ENCODE measurements around the gene CD99.
"Not testable (repeated sequence)": the region's sequence is repeated elsewhere in the genome, so short reads cannot be mapped to it uniquely, and the experiment has no call there.

Gene CD99

DNA sequence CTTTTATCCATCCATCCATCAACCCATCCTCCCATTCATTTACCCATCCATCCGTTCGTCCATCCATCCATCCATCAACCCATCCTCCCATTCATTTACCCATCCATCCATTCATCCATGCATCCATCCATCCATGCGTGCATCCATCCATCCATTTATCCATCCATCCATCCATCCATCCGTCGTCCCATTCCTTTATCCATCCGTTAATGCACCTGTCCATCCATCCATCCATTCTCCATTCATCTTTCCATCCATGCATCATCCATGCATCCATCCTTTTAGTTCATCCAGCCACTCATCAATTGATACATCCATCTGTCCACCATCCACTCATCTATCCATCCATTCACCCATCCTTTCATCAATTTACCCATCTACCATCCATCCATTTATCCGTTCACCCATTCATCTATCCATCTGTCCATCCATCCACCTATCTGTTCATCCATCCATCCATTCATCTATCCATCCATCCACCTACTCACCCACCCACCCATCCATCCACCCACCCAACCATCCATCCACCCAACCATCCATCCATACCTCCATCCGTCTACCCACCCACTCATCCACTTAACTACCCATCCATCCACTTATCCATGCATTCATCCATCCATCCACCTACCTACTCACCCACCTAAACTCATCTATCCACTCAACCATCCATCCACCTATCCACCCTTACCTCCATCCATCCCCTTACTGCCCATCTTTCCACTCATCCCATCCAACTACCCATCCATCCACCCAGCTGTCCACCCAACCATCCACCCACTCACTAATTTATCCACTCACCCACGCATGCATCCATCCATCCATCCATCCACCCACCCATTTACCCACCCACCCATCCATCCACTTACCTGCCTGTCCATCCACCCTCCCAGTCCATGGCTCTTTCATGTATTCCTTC lies 9.6 kb downstream of the CD99 start:
- no peak for DNase-seq

DNA sequence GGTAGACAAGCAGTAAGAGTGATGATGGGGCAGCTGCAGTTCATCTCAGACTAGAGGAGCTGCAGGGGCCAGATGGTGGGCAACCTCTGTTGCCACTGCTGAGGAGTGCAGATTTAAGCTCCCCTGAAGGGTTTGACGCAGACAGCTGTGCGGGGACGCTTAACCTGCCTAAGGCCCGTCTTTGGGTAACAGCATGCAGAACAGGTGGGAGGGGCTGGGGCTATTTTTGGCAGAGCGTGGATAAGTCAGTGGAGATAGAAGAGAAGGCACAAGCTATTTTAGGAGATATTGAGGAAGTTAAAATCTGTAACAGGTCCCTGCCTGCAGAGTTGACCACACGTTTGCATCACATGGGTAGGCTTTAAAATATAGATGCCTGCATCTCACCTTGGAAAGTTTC lies 10.5 kb downstream of the CD99 start:
- no peak for DNase-seq

DNA sequence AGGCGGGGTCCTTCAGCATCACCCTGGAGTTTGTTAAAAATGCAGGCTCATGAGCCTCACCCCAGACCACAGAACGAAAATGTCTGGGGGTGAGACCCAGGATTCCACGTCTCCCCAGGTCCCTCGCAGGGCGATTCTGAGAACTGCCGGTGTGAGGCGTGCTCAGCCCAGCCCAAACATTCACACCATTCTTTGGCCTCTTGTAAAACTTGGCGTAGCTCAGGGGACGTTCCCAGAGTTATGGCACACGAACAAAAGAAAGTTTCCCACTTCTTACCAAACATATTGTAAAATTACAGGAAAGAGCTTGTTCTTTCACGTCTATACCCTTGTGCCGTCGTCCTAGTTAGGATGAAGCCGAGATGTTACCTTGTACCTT lies 12.9 kb downstream of the CD99 start:
- DNase-seq, result no peak

DNA sequence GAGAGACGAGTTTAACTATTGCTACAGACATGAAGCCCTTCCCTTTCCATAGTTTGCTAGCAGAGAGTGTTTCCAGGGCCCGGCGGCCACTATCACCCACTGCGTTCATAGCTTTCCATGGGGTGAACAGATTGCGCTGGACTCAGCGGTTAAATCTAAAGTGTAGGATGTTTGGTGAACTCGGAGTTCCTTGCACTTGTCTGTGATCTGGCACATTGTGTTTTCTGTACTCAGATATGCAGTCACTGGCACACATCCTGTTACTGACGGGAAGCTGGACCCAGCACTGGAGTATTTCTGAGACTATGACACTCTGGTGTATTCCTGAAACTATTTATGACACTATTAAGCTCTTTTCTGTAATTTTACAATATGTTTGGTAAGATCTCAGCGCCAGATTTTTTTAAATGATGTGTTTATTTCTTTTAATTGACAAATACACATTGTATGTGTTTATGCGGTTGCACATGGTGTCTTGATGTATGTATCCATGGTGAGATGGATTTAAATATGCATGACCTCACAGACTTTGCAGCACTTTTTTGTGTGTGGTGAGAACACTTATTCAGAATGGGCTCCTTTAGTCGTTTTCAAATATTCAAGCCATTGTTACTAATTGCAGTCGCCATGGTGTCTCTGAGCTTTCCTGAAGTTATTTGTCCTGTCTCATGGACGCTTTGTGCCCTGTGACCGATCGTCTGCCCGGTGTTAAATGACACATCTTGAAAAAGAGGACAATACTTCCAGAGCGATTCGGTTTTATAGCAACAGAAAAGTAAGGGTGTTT lies 14.1 kb downstream of the CD99 start:
- peak; percentile 29 to 61 (median 39) for DNase-seq

DNA sequence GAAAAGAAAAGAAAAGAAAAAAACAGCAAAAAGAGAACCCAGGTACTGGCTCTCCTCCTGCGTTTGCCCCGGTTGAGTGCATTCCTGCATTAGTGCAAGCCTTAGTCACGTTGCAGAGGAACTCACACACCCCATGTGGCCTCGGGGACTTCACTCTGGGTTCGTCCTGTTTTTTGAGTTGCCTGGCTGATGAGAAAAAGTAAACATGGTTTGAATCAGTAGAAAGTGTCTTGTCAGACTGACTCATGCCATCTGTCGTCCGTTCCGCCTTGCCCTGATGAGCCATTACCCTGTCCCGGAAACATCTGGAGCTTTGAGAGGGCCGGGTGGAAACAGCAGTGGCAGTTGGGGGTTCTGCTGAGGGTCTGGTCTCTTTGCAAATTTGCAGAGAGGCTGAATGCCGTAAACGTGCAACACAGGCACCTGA lies 16.3 kb downstream of the CD99 start:
- peak; percentile 91 to 97 (median 95) for DNase-seq

DNA sequence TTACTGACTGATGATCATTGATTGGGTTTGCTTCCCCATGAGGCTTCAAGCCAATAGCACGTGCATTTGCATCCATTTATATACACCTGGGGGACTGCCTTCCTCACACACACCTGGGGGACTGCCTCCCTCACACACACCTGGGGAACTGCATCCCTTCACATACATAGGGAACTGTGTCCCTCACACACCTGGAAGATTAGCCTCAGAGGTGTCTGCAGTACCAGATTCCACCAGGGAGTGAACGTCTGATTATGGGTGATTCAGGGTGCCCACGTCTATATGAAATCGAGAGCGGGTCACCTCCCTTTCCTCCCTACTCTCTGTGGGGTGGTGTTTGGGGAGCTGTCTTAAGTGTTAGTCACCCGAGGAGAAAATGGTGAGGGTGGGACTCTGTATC lies 16.9 kb downstream of the CD99 start:
- peak; percentile 53 to 58 (median 54) for DNase-seq

DNA sequence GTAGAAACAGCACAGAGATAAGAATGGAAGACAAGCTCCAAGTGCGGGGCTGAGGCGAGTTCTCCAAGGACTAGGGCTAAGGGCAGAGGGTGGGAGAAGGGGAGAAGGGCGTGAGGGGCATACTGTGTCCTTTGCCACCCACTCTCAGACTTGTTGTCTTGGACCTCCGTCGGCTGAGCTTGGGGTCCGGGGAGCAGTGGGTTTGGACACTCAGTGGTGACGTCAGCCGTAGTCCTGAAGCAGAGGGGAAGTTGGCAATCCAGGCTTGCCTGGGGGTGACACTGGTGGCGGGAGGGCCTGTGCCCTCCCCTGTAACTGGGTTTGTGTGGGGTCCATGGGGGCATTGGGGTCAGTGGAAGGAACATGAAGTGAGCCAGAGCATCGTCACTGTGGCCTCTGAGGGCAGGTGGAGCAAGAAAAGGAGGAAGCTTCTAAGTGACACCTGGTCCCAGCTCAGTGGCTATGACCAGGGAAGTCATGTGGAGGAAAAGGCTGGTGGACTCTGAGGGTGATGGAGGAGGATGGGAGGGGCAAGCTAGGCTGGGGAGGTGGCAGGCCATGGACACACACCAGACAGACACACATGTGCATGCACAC lies 17.6 kb downstream of the CD99 start:
- DNase-seq, result peak; percentile 77 to 82 (median 81)

DNA sequence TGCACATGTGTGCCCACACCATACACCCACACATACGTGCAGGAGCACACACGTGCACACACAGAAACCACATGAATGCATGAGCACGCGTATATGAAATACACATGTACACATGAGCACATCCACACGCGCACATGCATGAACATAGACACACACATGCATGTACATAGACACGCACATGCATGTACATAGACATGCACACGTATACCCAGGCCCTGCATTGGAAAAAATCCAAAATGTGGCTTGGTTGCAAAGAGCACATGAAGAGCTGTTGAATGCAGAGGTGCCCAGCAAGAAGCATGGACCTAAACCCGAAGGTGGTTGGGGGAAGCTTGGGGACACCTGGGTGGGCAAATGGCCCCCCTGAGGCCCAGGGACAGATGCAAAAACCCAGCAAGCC lies 18.5 kb downstream of the CD99 start:
- DNase-seq, result no peak

DNA sequence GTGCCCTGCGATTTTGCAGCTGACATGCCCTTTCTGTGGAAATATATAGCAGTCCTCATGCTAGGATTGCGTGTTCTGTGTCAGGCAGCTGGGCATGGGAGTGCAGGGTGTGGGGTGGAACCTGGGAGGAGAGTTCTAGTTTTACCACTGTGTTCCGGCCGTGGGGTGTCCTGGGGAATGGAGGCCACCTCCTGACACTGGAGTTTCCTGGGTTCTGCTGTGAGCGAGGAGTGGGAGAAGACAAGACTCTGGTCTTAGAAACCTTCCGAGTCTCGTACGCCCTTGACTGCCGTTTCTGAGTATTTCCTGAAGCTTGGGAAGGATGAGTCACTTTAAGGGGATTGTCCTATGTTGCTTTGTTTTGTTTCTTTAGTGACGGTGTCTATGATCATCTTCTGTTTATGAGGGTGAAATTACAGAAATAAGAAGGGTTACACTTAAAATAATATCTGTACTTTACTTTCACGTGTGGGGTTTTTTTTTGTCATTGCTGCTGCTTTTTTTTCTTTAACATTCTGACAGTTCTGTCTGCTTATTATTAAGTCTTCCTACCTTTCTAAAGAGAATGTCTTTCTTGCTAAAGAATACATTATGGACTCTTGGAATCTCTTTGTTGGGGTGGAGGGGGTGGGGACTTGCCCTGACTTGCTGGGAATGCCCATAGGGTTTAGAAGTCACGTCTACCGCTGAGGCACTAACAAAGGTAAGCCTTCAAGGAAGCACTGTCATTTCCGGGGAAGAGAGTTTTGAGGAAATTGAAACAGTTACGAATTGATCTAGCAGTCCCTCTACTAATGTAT lies 19.1 kb downstream of the CD99 start:
- DNase-seq, result peak; percentile 91 to 98 (median 94)

DNA sequence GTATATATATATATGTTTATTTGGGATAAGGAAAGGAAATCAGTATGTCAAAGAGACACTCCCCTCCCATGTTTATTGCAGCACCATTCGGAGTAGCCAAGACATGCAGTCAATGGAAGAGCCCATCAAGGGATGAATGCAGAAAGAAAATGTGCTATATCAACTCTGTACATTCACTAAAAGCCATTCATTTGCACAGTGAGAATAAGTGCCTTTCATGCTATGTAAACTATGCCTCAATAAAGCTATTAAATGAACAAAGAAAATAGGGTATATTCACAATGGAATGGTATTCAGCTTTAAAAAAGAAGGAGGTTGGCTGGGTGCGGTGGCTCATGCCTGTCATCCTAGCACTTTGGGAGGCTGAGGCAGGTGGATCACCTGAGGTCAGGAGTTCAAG lies 20.3 kb downstream of the CD99 start:
- DNase-seq, result no peak

DNA sequence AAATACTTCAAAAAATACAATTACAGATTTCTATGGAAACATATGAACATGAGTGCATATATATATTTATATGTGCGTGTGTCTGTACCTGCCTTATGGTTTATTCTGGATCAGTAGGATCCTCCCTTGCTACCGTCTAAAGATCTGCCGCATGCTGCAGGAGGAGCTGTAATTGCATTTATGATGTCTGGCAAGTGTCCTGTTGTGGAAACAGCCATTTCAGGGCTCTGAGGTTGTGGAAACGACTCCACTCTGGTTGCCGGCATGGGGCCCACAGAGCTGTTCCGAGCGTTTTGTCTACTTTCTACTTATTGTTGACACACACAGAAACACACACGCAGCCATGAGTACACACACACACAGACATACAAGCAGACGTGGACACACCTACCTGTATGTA lies 21.3 kb downstream of the CD99 start:
- DNase-seq, result no peak

DNA sequence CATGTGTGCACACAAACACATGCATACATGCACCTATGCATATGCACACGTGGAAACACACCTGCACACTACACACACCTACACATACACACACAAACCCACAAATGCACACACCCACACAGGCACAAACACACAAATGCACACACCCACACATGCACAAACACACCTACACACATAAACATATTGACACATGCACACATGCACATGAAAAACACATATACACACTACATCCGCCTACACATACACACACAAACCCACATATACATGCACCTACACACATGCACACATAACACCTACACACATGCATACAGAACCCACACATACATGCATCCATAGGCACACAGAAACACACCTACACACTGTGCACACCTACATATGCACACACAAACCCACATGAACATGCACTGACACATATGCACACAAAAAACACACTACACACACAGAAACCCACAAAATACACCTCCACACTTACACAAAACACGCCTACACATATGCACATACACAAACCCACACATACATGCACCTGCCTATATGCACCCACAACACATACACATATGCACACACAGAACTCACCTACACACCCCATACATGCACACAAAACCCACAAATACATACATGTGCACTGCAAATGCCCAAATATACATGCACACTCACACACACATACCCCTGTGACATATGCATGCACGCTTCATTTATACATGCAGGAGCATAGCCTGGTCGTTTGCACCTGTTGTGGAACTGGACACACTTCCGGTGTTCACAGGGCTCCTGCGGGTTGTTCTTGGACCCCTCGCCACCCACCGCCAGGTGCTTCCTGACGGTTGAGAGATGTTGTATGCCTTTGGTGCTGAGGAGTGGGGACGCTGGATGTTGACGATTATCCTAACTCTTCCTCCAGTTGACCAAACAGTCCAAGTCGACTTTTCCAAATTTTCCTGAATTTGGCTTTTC lies 22.1 kb downstream of the CD99 start:
- DNase-seq, result no peak

DNA sequence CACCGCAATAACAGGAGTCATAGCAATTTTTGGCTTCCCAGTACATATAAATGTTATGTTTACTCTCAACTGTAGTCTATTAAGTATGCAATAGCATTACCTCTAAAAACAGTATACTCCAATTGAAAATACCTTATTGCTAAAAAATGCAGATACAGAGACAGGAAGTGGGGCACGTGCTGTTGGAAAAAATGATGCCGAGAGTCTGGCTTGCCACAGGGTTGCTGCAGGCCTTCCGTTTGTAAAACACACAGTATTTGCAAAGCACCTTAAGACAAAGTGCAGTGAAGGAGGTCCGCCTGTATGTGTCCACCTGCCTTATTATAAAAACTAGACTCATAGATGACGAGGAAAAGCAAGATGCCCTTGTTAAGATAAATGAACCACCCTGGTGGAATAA lies 23.5 kb downstream of the CD99 start:
- no peak for DNase-seq

DNA sequence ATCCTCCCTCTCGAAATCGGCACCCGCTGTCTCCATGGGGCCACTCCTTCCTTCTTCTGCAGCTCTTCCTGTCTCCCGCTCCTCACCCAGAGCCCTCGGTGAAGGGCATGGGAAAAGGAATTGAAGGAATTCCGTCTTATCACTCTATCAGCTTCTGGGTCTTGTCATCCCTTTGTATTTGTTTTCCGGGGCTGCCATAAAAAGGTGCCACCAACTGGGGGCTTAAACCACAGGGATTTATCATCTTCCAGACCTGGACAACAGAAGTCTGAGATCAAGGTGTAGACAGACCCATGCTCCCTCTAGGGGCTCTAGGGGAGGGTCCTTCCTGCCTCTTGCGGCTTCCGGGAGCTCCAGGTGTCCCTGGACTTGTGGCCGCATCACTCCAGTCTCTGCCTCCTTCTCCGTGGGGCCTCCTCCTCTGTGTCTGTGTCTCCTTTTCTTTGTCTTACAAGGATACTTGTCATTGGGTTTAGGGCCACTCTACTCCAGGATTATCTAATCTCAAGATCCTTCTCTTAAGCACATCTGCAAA lies 24.0 kb downstream of the CD99 start:
- no peak for DNase-seq

DNA sequence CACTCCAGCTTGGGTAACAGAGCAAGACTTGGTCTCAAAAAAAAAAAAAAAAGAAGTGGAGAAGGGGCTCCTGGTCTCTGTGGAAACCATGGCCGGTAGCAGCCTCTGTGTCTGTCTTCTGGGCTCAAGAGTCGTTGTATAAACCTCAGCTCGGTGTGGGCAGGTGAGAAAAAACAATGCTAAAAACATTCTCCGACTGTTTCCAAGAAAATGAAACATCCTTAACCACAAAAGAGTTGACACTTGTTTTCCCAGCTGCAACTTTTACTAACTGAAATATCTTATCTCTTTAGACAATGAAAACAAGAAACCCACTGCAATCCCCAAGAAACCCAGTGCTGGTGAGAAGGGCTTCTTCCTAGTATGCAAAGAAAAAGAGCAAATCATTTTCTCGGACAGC lies 26.2 kb downstream of the CD99 start:
- DNase-seq, result no peak

DNA sequence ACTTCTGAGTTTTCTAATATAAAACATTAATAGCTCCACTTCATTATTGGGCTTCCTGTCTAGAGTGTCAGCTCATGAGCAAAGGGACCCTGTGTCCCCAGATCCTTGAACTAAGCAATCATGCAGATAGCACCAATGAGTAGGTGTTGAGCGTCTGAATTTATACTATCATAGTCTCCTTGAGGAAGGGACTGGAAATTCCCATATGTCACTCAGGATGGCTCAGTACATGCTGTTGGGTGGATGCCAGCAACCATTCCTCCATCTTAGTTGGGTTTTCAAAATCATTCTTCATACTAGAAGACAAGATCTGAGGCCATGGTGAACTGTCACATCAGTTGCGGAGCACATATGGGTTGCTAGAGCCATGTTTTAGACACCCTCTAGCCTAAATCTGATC lies 27.7 kb downstream of the CD99 start:
- peak; percentile 46 to 54 (median 53) for DNase-seq

DNA sequence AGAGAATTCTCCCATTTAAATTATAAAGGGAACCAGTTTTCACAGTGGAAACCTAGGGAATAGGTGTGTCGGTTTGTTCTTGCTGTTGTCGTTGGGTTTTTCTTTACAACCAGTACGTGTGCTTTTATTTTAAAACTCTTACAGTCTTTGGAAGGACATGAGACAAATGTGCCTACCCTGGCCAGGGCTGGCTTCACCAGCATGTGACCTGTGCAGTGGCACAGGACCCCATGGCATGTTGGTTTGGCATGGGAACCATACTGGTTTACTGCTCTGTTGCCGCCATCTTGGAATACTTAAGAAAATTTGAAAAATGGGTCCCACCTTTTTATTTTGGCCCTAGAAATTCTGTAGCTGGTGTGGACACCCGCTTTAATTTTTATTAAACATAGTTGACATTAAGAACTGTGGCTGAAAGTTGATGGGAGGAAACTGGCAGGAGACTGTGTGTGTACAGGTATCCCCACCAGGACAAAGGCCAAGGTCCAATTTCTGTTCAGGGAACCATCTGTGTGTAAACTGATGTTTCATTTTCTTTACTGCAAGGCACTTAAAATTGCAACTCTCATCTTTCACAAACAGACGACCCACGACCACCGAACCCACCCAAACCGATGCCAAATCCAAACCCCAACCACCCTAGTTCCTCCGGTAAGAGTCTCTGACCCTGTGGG lies 28.8 kb downstream of the CD99 start:
- no peak for DNase-seq

DNA sequence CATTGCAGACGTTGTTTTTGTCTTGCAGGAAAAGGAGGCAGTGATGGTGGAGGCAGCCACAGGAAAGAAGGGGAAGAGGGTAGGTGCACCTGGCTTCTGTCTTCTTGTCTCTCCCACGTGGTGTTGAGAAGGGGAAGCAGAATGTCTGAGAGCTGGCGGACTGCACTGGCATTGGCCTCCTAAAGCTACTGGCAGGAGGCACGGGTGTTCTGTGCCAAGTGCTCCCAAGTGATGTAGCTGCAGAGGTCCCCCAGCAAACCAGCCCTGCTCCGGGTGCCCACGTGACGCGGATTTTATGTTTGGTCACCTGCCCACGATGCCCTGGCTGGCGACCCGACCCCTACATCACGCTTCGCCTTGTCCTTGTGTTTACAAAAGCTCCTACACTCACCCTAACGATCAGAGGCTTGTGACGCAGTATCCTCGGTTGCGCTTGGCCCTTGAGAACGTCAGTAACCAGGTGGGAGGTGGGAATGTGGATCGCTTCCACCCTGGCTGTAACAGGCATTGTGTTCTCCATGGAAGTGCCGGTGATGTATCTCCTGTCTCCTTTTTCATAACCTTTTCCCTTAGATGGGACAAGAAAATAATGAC lies 32.3 kb downstream of the CD99 start:
- DNase-seq, result no peak

DNA sequence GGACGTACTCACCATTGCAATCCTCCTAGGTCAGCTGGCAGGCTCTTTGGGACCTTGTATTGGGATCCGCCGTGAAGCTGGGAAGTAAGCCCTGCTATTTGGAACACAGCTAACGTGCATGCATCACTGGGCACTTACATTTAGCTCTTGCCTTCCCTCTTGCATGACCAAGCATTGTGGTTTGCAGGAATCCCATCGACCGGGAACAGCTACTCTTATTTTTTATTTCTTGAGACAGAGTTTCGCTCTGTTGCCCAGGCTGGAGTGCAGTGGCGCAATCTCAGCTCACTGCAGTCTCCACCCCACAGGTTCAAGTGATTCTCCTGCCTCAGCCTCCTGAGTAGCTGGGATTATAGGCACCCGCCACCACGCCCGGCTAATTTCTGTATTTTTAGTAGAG lies 36.2 kb downstream of the CD99 start:
- not testable (repeated sequence) for DNase-seq

DNA sequence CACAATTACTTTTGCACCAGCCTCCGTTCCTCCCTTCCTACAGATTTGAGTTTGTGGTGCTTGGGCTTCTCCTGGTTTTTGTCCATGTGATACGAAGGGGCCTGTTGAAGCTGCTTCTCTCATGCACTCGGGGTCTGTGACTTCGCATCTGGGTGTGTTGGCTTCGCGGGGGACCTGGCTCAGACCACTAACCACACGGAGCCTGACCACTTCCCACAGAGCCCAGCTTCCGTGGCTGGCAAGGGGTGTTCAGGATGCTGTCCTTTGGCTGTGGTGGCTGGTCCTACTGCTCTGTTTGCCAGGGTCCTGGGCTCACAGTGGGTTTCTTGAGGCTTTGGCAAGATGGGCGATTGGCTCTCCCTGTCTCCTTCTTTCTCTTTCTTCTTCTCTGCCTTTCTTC lies 41.0 kb downstream of the CD99 start:
- no peak for DNase-seq
